HCT116 (cell line): ENCODE results near the gene MIEN1. TPM values are rescaled to one million over a fixed set of nuclear protein-coding genes. Genes with fewer than 3 reads are reported as not detected.

Experiments
- ATAC-seq: fragments of 200-7000 bp; cut with Tn5 transposase; 2 replicates; pipeline ENCODE4 v1.9.1; 2020; ENCODE audit warnings: mild to moderate bottlenecking, moderate library complexity
- BruUV-seq: library from RNA; stranded (reverse); fragments of 400-500 nt; replicated peaks from 2 replicates; lab custom pipeline; 2021; lab: Mats Ljungman, UMichigan
- CTCF ChIA-PET: fragments of 300-600 bp; sonication (Branson Sonifier 250); formaldehyde crosslinking; loops from one replicate; lab custom pipeline; 2021; ENCODE audit warnings: antibody characterized with exemption; lab: Charles Lee
- POLR2A ChIA-PET: fragments of 300-600, 350-600 bp; sonication (Branson Sonifier 250); formaldehyde crosslinking; loops from one replicate; lab custom pipeline; 2021; ENCODE audit warnings: antibody characterized with exemption; lab: Charles Lee
- RAD21 ChIA-PET, 2 experiments: fragments of 300-600 bp; sonication (Branson Sonifier 250); formaldehyde crosslinking; loops; one replicate each; lab custom pipeline; 2023; ENCODE audit warnings: low total read pairs in 2 of 2; ENCODE audit not compliant: uncharacterized antibody in 2 of 2, unreplicated experiment in 2 of 2, low non-redundant PET in 1 of 2; lab: Charles Lee
- DNase-seq: peaks from one replicate; pipeline ENCODE4 v3.0.0-alpha.2; 2010; ENCODE audit warnings: low read depth, low spot score
- H2AFZ ChIP-seq: fragments of 200-600 bp; shearing (Covaris generic), sonication (generic); 2 replicates; pipeline ENCODE4 v1.6.1; 2017; ENCODE audit warnings: low read depth, mixed run types, mixed read lengths, antibody characterized with exemption, low read length; ENCODE audit not compliant: poor library complexity, severe bottlenecking
- H3K27ac ChIP-seq: 2 replicates; pipeline ENCODE4 v1.5.1; 2012; ENCODE audit warnings: low read depth, low read length
- H3K27me3 ChIP-seq: fragments of 200-600 bp; sonication (generic); 2 replicates; pipeline ENCODE4 v1.6.1; 2016; ENCODE audit warnings: mixed run types, low read length, mixed read lengths; ENCODE audit not compliant: insufficient read depth
- H3K36me3 ChIP-seq, 2 experiments: fragments of 200-500 bp in 1 of 2; fragments of 200-600 bp in 1 of 2; sonication (Bioruptor generic) in 1 of 2; sonication (generic) in 1 of 2; 2 replicates each; pipeline versions ENCODE4 v1.5.1 to v1.6.1; 2014 to 2016; ENCODE audit warnings: low read length in 2 of 2, inconsistent platforms in 1 of 2, mixed read lengths in 1 of 2, mixed run types in 1 of 2; ENCODE audit not compliant: insufficient read depth in 2 of 2, control insufficient read depth in 1 of 2
- H3K4me1 ChIP-seq, 2 experiments: fragments of 200-600 bp in 1 of 2; sonication (generic) in 1 of 2; 2 replicates each; pipeline versions ENCODE4 v1.5.1 to v1.6.1; 2012 to 2017; ENCODE audit warnings: low read length in 2 of 2, inconsistent platforms in 1 of 2, mild to moderate bottlenecking in 1 of 2, mixed read lengths in 1 of 2, mixed run types in 1 of 2, moderate library complexity in 1 of 2; ENCODE audit not compliant: insufficient read depth in 2 of 2, control insufficient read depth in 1 of 2
- H3K4me2 ChIP-seq: fragments of 200-600 bp; sonication (generic); 2 replicates; pipeline ENCODE4 v1.6.1; 2017; ENCODE audit warnings: mixed run types, low read length, mixed read lengths
- H3K4me3 ChIP-seq, 2 experiments: fragments of 200-600 bp in 1 of 2; sonication (generic) in 1 of 2; replicated peaks in 1 of 2; 2 replicates each; pipeline ENCODE4 v1.5.1; 2011 to 2016; ENCODE audit warnings: low read length in 2 of 2, control low read depth in 1 of 2, low read depth in 1 of 2, mild to moderate bottlenecking in 1 of 2, mixed read lengths in 1 of 2, mixed run types in 1 of 2
- H3K79me2 ChIP-seq: fragments of 200-600 bp; sonication (generic); 2 replicates; pipeline ENCODE4 v1.6.1; 2017; ENCODE audit warnings: mild to moderate bottlenecking, mixed run types, low read length, moderate library complexity, mixed read lengths; ENCODE audit not compliant: insufficient read depth
- H3K9ac ChIP-seq: fragments of 200-600 bp; sonication (generic); 2 replicates; pipeline ENCODE4 v1.6.1; 2016; ENCODE audit warnings: low read length, mixed read lengths
- H3K9me2 ChIP-seq: fragments of 200-600 bp; sonication (generic), shearing (Covaris generic); 2 replicates; pipeline ENCODE4 v1.6.1; 2017; ENCODE audit warnings: mixed run types, mild to moderate bottlenecking, moderate library complexity; ENCODE audit not compliant: insufficient read depth
- H3K9me3 ChIP-seq, 2 experiments: fragments of 200-500 bp in 1 of 2; fragments of 200-600 bp in 1 of 2; sonication (Bioruptor generic) in 1 of 2; sonication (generic) in 1 of 2; 2 replicates each; pipeline ENCODE4 v1.6.1; 2014 to 2017; ENCODE audit warnings: low read length in 2 of 2, mixed read lengths in 2 of 2, inconsistent platforms in 1 of 2, low read depth in 1 of 2, mild to moderate bottlenecking in 1 of 2, mixed run types in 1 of 2, moderate library complexity in 1 of 2; ENCODE audit not compliant: control insufficient read depth in 1 of 2, insufficient read depth in 1 of 2
- H4K20me1 ChIP-seq: fragments of 200-600 bp; sonication (generic), shearing (Covaris generic); 2 replicates; pipeline ENCODE4 v1.6.1; 2017; ENCODE audit warnings: mixed run types, mild to moderate bottlenecking, moderate library complexity; ENCODE audit not compliant: insufficient read depth
- ATF3 ChIP-seq: IDR thresholded peaks from 2 replicates; pipeline ENCODE4 v1.6.1; 2012
- CBX3 ChIP-seq: IDR thresholded peaks from 2 replicates; pipeline ENCODE4 v1.6.1; 2012; ENCODE audit warnings: low read depth
- CEBPB ChIP-seq: IDR thresholded peaks from 2 replicates; pipeline ENCODE4 v1.6.1; 2012; ENCODE audit warnings: low read depth
- CTCF ChIP-seq, 3 experiments: fragments of 200-600 bp in 1 of 3; sonication (generic) in 1 of 3; IDR thresholded peaks in 2 of 3; conservative IDR thresholded peaks in 1 of 3; 2 replicates each; pipeline ENCODE4 v1.5.1; 2012 to 2017; ENCODE audit warnings: low read depth in 2 of 3, low read length in 2 of 3, antibody characterized with exemption in 1 of 3, borderline replicate concordance in 1 of 3, control low read depth in 1 of 3, mild to moderate bottlenecking in 1 of 3, mixed read lengths in 1 of 3, mixed run types in 1 of 3, moderate library complexity in 1 of 3; ENCODE audit not compliant: insufficient read depth in 1 of 3
- EGR1 ChIP-seq: IDR thresholded peaks from 2 replicates; pipeline ENCODE4 v1.6.1; 2012; ENCODE audit warnings: low read depth
- ELF1 ChIP-seq: IDR thresholded peaks from 2 replicates; pipeline ENCODE4 v1.6.1; 2012; ENCODE audit warnings: low read depth, borderline replicate concordance
- EZH2 ChIP-seq: fragments of 200-600 bp; sonication (generic); IDR thresholded peaks from 2 replicates; pipeline ENCODE4 v1.6.1; 2017; ENCODE audit warnings: antibody characterized with exemption, mixed run types
- FOSL1 ChIP-seq: IDR thresholded peaks from 2 replicates; pipeline ENCODE4 v1.6.1; 2012; ENCODE audit warnings: low read depth
- MAX ChIP-seq: IDR thresholded peaks from 2 replicates; pipeline ENCODE4 v1.6.1; 2012
- POLR2A ChIP-seq: IDR thresholded peaks from 2 replicates; pipeline ENCODE4 v1.7.0; 2011; ENCODE audit warnings: borderline replicate concordance; ENCODE audit not compliant: insufficient read depth, insufficient read length; ENCODE audit errors: extremely low read depth
- POLR2AphosphoS5 ChIP-seq: IDR thresholded peaks from 2 replicates; pipeline ENCODE4 v1.6.1; 2011; ENCODE audit warnings: mild to moderate bottlenecking, low read depth, low read length, moderate library complexity
- RAD21 ChIP-seq: IDR thresholded peaks from 2 replicates; pipeline ENCODE4 v1.6.1; 2012; ENCODE audit warnings: low read depth, mild to moderate bottlenecking
- REST ChIP-seq: IDR thresholded peaks from 2 replicates; pipeline ENCODE4 v1.6.1; 2012; ENCODE audit warnings: low read depth
- SIN3A ChIP-seq: IDR thresholded peaks from 2 replicates; pipeline ENCODE4 v1.6.1; 2012; ENCODE audit warnings: low read depth
- SP1 ChIP-seq: IDR thresholded peaks from 2 replicates; pipeline ENCODE4 v1.6.1; 2012; ENCODE audit warnings: low read depth
- SRF ChIP-seq: IDR thresholded peaks from 2 replicates; pipeline ENCODE4 v1.6.1; 2012; ENCODE audit warnings: low read depth
- TCF7L2 ChIP-seq: IDR thresholded peaks from 2 replicates; pipeline ENCODE4 v1.7.0; 2011; ENCODE audit warnings: borderline replicate concordance, inconsistent platforms; ENCODE audit not compliant: insufficient read depth, insufficient read length; ENCODE audit errors: extremely low read depth
- YY1 ChIP-seq: IDR thresholded peaks from 2 replicates; pipeline ENCODE4 v1.6.1; 2011; ENCODE audit warnings: low read length, low read depth, moderate library complexity, mild to moderate bottlenecking; ENCODE audit not compliant: insufficient replicate concordance; ENCODE audit errors: extremely low read depth
- ZBTB33 ChIP-seq: IDR thresholded peaks from 2 replicates; pipeline ENCODE4 v1.6.1; 2011; ENCODE audit warnings: mild to moderate bottlenecking, low read length, moderate library complexity; ENCODE audit not compliant: insufficient replicate concordance; ENCODE audit errors: extremely low read depth
- ZFX ChIP-seq: fragments of 450-650 bp; IDR thresholded peaks from 2 replicates; pipeline ENCODE4 v1.6.1; 2017
- intact Hi-C: fragments of 100-400 bp; cut with micrococcal nuclease; formaldehyde crosslinking; loops from 2 replicates; pipeline ENCODE4 v1.10.0; 2022
- total RNA-seq: library from RNA; stranded (reverse); gene quantifications from one replicate; pipeline ENCODE4 v1.2.1, GENCODE V29; 2021; ENCODE audit not compliant: unreplicated experiment

MIEN1 gene
- total RNA-seq, 1 experiment from 2014 or later, result 73.9 TPM

- no peak overlapping the region for H3K9ac ChIP-seq
- ATAC-seq, result no peak
- no peak overlapping the region for H2AFZ ChIP-seq
- H3K4me2 ChIP-seq, result no peak overlapping the region
- no peak overlapping the region for H3K27ac ChIP-seq
- H3K79me2 ChIP-seq, result no peaks in the 10 kb centered on the region
- ChIA-PET POLR2A (no interaction called here), CTCF (no interaction called here), RAD21 (no interaction called here)
- no peaks in the 10 kb centered on the region for H3K36me3 ChIP-seq
- peaks cover 12 to 28% of the 10 kb centered on the region in 2 experiments for H3K4me1 ChIP-seq
- DNase-seq, result no peak
- peaks cover 11% of the 10 kb centered on the region; the same call in 1 of the 2 replicates for H3K27me3 ChIP-seq
- no peaks in the 10 kb centered on the region for H4K20me1 ChIP-seq
- no peak overlapping the region for H3K4me3 ChIP-seq
- no peaks in the 10 kb centered on the region for H3K9me2 ChIP-seq
- H3K9me3 ChIP-seq, result no peaks in the 10 kb centered on the region
- no TSS peak for BruUV-seq
- intact Hi-C loops, result no loop called here
- no peak for TF ChIP-seq ZBTB33
- no peak for TF ChIP-seq FOSL1
- no peak for TF ChIP-seq ELF1
- no peak for TF ChIP-seq SIN3A
- no peak for TF ChIP-seq YY1
- no peak for TF ChIP-seq EZH2
- TF ChIP-seq SP1, result no peak
- TF ChIP-seq ATF3, result no peak
- TF ChIP-seq POLR2AphosphoS5, result no peak
- TF ChIP-seq RAD21, result no peak
- TF ChIP-seq SRF, result no peak
- TF ChIP-seq TCF7L2, result no peak
- TF ChIP-seq CTCF (IDR thresholded peaks at IDR 0.05 in 2 of 3, conservative IDR thresholded peaks at IDR 0.05 in 1 of 3; ENCODE audit: borderline replicate concordance in 1 of 3, insufficient read depth in 1 of 3, low read depth in 2 of 3, low read length in 2 of 3), result no peak
- TF ChIP-seq REST, result no peak
- no peak for TF ChIP-seq POLR2A
- TF ChIP-seq ZFX, result no peak
- TF ChIP-seq MAX, result no peak
- no peak for TF ChIP-seq CBX3
- no peak for TF ChIP-seq EGR1
- TF ChIP-seq CEBPB, result no peak
- TF ChIP-seq, all 23 proteins: peak for 0
Measured at GRCh38 chr17:39772415-39772814, 42.1 kb upstream of the MIEN1 start.
